Activated CD8-positive, alpha-beta memory T cell treated with anti-CD3 and anti-CD28 coated beads for 4 hours (primary cell): ENCODE results near the gene KCNJ10.

Source experiments
- DNase-seq, 2 donors: peaks; one replicate each; pipeline ENCODE4 v3.0.0-alpha.2; 2020; ENCODE audit warnings: low read depth in 2 of 2

KCNJ10 gene

DNA sequence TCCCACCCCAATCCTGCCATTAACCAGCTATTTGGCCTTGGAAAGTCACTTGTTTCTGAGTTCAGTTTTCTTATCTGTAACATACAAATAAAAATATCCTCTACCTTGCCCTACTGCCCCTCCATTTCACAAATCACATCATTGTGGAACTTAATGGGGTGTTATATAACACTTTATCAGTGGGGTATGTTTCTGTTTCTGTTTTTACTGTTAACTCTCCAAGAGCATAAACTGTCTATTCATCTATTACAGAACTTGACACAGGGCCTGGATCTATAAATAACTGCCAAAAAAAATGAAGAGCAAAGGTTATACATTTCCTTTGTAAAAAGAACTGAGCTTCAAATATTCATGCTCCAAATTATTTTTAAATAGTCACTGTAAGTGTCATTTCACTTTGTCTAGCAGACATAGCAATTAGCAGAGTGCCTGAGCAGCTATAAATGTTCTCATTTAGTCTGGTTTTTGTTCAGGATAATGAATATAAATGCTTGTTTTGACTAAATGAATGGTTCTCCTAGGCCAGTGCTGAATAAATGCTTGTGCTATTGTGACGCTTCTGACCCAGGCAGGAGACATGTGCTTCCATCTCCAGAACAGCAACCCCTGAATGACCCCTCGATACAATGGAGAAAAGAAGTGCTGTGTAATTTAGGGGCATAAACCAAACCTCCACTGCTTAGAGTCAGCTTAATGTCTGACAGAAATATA is 45.6 kb downstream of the KCNJ10 start:
- DNase-seq, result no peak

DNA sequence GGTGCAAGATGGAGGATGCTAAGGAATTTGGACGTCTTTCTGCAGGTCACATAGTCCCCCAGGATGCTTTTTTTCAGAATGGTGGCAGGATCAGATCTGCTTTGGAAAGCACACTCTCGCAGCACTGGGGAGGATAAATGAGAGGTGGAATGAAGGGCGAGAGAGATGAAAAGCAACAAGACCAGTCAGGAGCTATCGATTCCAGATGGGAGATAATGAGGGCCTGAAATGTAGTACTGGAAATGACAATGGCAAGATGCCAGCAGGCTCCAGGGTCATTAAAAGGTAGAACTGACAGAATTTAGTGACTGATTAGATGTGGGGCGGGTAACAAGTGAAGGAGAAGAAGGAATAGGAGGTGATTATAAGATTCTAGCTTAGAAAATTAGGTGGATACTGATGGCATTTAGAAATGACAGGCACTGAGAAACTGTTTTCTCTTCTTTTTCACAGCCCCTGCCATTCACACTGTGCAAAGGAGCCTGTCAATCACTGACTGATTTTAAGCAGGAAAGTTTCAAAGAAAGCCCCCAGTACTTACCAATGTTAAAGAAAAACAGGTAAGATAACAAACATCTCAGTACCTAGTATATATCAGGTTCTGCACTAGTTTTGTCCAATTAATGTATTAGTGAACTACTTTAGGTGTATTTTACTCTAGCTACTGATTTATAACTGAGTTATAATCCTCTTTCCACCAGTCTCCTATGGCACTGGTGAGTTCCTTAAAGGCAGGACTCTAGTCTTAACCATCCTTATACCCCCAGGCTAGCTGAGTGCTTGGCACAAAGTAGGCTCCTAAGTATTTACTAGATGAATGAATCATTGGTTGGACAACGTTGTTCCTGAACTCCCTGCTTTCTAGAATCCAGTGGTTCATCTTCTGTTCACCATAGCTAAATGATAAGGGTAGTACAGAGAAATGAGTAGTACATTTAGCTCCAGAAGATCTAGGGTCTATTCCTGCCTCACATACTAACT is 47.3 kb downstream of the KCNJ10 start:
- DNase-seq, result no peak

DNA sequence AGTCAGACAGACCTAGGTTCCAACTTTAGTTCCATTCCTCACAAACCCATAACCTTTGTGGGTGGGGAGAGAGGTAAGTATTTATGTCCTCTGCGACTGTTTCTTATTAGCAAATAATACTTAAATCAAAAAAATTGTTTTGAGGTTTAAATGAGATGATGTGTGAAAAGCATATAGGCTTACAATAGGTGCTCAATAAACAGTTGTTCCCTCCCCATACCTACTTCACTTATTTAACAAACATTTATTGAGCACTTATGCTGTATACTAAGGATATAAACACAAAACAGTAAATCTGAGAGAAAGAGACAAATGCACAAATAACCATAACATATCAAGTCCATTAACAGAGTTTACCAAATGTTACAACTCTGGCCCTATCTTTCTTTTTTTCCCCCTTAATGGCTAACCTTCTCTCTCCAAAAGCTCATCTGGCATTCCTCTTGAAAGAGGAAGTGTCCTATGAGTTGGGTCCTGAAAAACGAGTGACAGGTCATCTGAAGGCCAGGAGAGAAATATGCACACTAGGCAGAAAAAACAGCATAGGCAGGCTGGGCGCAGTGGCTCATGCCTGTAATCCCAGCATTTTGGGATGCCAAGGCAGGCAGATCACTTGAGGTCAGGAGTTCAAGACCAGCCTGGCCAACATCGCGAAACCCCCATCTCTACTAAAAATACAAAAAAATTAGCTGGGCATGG is 48.4 kb downstream of the KCNJ10 start:
- DNase-seq, result no peak

- no peak for DNase-seq
Observed at GRCh38 chr1:160020196-160020595, 49.8 kb downstream of the KCNJ10 start.

- no peak for DNase-seq
Observed at GRCh38 chr1:160018900-160019299, 51.1 kb downstream of the KCNJ10 start.

GRCh38 chr1:160018347-160018746 is 51.6 kb downstream of the KCNJ10 start:
- no peak for DNase-seq

- no peak for DNase-seq
Observed at GRCh38 chr1:160017592-160017991, 52.4 kb downstream of the KCNJ10 start.

- no peak for DNase-seq
Observed at GRCh38 chr1:160011781-160012180, 58.2 kb downstream of the KCNJ10 start.

GRCh38 chr1:160009801-160010200 is 60.2 kb downstream of the KCNJ10 start:
- DNase-seq, result no peak

GRCh38 chr1:160009081-160009480 is 60.9 kb downstream of the KCNJ10 start:
- no peak for DNase-seq

DNA sequence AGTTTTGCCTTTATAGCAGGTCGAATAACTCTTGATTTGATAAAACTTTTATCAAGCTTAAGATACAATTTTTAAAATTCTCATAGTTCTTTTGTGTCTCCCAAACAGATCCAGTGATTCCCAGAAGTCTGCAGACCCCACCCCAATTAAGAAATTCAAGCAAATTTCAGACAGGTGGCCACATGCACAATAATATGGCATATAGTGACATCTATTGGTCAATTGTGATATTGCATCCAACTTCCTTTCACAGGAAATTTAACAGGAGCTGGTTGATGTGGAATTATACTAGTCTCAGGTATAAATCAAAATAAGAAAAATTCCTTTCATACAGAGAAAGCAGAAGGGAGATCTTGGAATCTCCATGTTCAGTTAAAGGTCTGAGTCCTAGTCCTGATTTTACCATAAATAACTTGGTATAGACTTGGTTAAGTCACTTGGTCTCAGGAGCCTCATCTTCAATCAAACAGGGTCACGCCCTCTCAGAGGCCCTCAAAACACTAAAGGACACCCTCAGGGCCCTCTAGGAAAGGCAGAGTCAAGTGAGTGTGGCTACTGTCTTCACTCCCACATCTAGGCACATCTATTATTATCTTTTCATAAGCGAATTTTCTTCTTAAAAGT is 62.3 kb downstream of the KCNJ10 start:
- DNase-seq, result no peak

DNA sequence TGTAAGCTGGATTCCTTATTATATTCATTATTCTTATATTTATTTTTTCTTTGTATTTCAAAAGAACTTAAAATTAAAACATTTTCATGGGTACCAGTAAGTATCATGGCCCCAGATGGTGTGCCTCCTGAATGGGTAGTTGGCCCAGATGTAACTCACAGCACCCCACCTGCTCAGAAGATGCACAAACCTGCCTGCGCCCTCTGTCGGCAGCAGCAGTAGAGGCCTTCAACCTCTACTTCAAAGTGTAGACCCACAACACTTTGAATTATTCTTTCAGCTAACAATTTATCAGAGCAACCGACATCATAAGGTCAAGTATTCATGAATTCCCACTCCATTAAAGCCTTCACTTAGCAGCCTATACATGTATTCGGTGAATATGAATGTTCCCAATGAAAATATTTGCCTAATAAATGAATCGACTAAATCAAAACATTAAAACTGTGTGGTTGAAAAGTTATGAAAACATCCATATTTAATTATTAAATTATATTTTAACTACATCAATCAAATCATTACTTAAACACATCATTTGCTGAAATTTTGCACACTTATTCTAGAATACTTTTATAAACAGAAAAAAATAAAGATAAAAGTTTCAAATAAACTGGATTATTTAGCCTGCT is 63.5 kb downstream of the KCNJ10 start:
- DNase-seq, result peak; percentile 26 to 57

DNA sequence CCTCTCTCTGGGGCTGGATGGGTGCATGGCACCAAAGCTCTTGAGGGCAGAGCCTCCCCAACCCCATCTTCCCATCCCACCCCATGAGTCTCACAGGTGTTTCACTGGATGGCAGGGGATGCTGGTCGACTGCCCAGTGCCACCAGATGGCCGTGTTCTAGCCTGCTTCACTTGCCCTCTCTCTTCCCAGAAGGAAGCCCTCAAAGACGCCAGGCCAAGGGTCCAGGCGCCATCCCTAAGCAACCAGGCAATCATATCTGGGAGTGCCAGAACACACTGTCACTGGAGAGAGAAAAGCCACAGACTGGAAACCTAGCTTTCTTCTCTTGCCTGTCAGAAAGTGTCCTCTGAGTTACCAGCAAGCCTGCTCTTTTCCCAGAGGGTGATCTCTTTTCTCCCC is 64.9 kb downstream of the KCNJ10 start:
- DNase-seq, result no peak

DNA sequence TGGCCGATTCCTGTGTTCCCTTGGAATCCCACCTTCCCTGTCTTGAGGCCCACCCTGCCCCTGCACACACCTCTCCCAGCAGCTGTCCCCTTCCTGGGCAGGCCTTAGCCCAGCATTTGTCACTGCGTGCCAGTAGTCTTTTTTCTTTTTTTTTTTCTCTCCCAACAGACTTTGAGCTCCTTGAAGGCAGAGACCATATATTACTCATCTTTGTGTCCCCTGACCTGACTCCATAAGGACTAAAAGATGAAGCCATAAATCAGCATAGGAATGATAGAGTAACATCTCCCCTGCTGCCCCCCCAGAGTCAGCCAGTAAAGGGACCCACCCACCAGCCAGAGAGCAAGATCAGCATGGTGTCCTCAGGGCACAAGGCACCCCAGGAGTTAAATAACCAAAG is 65.5 kb downstream of the KCNJ10 start:
- DNase-seq, result no peak

- no peak for DNase-seq
Observed at GRCh38 chr1:160004001-160004400, 66.0 kb downstream of the KCNJ10 start.

DNA sequence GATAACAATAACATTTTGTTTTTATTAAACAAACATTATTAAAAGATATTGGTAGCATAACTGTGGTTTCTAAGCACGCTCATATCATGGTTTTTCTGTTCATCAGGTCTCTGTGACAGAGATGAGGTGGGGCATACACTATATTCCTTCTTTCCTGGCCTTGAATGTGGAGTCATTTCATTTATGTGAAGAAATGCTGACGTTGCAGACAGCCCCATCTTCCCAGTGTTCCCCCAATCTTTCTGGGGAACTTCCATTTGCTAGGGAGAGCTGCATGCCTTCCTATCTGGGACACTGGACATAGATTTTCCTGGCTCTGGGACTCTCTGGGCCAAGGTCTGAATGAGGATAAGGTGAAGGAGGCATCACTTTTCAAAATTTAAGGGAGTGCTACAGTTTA is 68.5 kb downstream of the KCNJ10 start:
- DNase-seq, result no peak

DNA sequence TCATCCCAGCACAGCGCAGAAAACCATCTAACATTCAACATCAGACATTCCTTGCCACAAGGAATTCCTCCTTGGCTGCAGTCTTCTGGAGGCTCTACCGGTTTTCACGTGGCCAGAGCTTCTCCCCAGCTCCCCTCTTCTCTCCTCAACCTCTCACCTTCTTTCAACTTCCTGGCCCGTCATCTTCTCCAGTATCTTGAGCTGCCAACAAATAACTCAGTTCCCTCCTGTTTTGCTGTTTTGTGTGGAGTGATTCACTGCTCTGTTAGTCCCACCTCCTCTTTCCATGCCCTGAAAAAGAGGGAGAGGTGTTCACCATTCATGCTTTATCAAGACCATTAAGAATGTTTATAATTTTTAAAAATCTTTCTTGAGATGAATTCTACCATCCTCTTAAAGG is 70.8 kb downstream of the KCNJ10 start:
- no peak for DNase-seq

DNA sequence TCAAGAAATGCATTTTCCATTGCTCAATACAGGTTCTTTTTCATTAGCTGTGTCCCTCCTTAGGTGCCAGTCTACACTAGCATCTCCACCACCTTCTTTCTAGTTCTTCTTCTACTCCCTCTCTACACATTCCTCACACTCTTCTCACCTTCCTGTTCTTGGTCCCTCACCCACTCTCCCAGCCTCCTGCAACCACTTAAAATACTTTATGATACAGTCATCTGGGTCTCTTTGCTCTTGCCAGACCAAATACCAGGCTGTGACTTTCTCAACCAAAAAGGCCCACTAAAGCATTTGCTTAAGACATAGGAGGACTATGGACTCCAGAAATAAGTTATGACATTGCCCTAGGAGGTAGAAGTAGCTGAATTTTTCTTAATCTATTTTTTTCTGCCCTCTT is 73.3 kb downstream of the KCNJ10 start:
- no peak for DNase-seq

GRCh38 chr1:159994896-159995295 is 75.1 kb downstream of the KCNJ10 start:
- DNase-seq, result no peak

DNA sequence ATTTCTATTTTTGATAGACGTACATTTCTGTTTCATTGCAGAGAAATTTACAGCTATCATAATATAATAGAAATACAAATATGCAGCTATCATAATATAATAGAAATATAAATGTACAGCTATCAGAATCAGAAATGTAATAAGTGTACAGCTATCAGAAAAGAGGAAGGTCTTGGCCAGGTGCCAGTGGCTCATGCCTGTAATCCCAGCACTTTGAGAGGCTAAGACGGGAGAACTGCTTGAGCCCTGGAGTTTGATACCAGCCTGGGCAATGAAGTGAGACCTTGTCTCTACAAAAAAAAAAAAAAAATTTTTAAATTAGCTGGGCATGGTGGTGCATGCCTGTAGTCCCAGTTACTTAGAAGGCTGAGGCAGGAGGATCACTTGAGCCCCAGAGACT is 76.0 kb downstream of the KCNJ10 start:
- no peak for DNase-seq

DNA sequence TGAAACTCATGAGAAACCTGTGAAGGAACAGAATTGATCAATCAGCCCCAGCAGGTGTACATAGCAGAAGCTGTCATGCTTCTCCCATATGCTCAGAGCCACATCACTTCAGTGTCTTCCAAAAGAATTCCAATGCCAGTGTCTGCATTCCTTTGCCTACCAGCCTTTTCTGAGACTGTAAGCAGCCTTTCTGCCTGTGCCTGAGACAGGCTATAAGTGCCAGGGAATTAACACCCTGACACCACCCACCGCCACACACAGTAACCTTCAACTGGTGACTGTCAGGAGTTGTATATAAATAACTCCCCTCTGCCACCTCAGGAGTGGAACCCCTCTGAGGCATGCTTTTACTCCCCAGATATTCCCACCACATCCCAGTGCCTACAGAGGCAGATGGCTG is 77.8 kb downstream of the KCNJ10 start:
- no peak for DNase-seq
